Eye (tissue), 1 donor: ENCODE measurements around the gene EDN2.
A peak's percentile ranks its signal among the peaks of the same experiment; 100 is the strongest.

Experiments
- DNase-seq: peaks from one replicate; pipeline ENCODE4 v3.0.0-alpha.2; 2015

EDN2 gene

DNA sequence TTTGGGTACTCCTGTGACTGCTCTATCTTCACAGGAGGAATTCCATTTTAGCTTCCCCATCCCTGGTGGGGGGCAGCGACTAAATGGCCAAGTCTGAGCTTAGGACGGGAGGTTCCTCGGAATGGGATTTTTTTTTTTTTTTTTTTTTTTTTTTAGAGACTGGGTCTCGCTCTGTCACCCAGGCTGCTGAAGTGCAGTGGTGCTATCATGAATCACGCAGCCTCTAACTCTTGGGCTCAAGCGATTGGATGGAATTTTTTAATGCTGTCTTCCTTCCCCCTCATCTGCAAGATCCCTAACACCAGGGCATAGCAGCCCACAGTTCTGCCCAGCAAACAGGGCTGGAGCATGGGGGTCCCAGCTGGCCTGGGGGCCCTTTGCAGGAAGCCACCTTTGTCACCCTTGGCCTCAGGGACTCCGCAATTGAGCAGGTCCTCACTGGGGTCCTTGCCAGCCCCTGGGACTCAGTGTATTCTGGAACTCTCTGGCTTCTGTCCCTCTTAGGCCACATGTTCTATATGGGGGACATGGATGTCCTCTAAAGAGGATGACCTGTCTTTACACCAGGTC lies 13.1 kb upstream of the EDN2 start:
- DNase-seq = no peak

DNA sequence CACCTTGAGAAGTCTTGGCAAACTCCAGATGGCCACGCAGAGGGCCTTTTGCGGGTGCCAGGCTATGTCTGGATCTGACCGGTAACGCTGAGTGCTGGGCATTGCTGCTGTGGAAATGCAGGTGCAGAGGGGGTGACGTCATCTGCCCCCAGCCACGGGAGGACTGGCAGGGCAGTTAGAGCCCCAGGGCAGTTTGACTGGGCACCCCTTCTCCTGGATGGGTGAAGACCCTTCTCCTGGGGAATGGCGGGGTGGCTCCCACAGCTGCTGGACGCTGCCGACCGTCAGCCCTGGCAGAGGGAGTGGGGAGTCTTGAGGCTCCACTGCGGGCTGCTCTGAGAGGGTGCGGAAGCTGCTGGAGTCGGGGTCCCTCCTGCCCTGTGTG lies 12.6 kb upstream of the EDN2 start:
- DNase-seq = no peak

DNA sequence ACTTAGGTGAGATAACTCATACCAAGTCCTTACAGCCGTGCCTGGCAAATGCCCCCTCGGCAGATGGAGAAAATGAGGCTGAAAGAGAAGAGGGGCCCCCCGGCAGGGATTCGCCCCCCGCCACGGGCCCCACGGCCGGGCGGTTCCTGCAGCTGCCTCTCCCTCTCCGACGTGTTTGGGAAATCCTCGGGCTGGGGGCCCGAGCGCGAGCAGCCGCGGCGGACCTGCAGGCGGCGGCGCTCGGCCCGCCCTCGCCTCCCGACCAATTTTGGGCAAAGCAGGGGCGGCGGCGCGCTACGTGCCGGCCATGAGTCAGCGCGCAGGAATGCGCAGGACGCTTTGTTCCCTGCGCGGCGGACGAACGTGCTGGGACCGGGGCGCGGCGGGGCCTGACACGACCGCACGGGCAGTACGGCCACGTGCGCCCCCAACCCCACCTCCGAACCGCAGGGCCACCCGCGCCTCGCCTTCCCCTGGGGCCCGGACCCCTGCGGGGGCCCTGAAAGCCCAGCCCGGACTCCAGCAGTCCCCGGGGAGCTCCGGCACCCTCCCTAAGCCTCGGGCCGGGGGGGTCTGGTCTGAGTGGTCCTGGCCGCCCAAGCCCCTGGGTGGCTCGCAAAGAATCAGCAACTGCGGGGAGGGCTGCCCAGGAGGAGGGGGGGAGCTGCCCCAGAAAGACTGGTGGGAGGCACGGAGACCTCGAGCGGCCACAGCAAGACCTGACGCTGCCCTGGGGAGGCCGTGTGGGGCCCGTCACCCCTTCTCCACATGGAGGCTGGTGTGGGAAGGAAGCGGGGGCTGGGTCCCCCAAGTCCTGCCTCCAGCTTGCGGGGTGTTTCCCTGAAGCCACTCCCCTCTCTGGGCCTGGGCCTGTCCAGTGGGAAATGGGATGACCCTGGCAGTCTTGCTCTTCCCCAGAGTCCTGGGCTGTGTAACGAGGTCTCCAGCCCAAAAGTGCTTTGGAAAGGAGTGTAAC lies 11.9 kb upstream of the EDN2 start:
- peak; percentile 92 for DNase-seq

DNA sequence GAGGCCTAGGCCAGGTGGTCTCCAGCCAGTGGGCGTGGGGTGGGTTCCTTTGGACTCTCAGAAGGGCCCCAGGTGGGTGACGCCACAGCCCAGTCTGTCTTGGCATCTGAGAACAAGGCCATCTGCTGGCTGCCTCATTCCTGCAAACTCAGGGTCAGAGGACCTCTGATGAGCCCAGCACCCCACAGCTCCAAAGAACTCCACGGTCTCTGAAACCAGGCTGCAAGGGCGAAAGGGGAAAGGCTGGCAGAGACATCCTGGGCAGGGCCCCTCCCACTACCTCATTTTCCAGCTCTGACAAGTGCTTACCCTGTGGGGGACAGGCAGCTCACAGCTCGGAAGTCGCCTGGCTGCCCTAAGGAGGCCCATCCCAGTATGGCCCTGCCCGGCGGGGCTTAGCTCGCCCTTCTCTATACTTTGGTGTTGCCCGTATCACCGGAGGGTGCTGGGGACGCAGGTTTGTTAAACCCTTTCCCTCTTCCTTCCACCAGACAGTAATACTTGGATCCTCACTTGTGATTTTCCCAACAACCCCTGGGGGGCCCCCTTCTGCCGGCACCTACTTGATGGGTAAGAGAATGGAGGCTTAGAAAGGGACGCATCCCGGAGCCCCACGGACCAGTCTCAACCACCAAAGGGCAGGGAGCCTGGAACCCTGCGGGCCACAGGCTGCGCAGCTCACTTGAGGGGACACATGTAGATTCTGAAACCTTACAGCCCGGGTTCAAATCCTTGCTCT lies 10.9 kb upstream of the EDN2 start:
- DNase-seq = peak; percentile 69

DNA sequence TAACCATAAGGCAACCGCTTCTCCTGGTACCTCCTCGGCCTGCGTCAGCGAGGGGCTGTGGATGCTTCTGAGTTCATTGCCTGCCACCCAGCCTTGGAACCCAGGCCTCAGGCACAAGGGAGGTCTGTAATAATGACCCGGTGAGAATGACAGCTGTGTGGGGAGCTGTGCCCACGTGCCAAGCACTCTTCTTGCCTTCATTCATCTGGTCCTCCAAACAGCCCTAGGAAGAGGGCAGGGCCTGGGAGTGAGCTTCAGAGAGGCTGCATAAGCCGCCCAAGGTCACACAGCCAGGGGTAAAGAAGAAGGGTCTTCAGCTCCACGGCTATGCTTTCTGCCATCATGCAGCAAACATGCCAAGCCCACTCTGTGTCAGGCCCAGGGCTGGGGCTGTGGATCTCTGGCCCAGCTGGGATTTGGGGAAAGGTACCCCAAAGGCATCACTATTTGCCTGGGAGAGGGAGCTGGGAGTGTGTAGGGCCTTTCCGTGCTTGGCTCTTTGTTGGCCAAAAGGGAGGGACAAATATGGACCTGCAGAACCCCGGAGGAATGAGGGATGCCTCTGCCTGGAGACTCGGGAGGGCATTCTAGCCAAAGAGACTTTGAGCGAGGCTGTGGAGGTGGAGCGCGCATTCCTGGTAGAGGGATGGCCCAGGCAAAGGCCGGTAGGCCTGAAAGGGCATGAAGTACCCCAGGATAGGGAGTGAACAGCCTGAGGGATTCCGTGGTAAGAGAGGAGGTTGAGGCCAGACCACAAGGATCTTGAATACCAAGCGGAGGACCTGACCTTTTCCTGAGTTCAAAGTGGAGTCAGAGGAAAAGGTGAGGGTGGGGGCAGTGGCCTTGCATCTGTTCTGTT lies 10.1 kb upstream of the EDN2 start:
- DNase-seq = no peak

DNA sequence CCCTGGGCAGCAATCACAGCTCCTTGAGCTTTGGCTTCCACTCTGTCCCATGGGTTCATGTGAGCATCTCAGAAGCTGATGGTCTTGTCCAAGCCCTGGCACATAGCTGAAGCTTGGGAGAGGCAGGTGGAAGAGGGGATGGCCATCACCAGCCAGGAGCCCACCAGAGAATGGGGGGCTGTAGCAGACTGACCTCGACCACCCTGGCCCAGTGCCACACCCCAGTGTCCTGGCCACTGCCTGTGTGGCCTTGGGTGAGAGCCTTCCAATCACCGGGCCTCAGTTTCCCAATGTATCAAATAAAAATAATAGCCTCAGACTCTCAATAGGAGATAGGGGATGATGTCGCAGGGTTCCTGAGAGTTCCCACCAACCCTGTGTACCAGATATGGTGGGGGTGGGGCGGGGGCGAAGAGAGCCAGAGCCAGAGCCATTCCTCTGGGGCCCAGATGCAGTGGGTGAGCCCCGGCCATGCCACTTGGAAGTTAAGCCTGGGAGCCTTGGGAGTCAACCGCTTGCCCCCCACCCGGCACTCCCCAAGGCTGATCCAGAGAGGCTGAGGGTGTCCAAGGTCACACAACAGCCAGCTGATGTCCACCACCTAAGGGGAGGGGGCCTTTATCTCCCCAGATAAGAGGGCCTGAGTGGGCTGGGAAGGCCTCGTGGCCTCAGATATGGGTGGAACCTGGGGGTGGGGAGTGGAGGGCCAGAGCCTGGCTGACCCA lies 9.3 kb upstream of the EDN2 start:
- DNase-seq = no peak

DNA sequence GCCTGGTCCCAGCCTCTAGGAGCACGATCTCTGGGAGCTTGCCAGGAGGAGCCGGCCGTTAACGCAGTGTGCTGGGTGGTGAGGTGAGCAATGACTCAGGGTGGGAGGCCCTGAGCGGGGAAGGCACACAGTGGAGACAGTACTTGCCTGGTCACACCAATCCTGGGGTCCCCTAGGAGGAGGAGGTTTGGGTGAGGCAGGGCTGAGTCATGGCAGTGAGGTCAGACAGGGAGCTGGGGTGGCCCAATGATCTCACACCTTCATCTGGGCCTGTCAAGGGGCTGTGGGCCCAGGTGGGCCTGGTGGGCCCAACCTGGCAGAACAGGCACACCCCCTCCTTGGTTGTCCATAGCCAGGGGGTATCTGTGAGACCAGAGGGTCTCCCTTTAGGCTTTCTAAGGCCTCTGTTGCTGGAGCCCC lies 8.6 kb upstream of the EDN2 start:
- no peak for DNase-seq

DNA sequence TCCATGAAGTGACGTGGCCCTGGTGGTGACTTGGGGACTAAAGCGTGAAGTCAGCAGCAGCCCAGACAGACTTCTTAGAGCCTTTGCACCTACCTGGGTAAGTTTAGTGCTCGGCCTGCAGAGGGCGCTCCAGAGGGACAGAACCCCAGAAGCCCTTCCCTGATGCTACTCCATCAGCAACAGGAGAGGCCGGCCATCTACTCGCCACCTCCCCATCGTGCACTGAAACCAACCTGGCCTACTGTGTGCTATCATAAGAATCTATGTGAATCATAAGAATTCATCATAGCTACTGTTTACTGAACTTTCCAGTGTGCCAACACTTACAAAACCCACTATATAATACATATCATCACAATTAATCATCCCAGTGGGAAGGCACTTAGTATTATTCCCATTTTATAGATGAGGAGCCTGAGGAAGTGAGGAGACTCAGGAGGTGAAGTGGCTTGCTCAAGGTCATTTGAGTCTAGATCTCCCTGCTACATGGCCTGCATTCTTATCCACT lies 7.9 kb upstream of the EDN2 start:
- no peak for DNase-seq

DNA sequence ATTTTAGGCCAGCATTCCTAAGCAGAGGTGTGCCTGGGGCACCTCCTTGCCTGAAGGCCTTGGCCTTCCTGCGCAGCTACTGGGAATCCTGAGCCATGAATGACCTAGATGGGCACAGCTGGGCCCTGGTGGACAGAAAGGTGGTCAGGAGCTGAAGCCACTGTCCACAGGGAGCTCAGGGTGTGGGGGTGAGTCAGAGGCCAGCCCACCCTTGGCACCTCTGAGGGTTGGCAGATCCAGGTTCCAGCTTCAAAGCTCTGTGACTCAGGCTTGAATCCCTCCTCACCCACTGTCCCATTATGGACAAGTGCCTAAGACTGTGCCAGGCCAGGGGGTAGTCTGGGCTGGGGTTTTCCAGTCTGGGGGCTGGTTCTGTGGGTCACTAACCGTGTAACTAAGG lies 6.4 kb upstream of the EDN2 start:
- no peak for DNase-seq

DNA sequence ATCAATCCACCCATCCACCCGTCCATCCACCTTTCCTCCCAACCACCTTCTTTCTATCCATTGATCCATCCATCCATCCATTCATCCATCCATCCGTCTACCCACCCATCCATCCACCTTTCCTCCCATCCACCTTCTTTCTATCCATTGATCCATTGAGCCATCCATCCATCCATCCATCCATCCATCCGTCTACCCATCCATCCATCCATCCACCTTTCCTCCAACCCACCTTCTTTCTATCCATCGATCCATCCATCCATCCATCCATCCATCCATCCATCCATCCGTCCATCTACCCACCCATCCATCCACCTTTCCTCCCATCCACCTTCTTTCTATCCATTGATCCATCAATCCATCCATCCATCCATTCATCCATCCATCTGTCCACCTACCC lies 5.1 kb upstream of the EDN2 start:
- DNase-seq = no peak

DNA sequence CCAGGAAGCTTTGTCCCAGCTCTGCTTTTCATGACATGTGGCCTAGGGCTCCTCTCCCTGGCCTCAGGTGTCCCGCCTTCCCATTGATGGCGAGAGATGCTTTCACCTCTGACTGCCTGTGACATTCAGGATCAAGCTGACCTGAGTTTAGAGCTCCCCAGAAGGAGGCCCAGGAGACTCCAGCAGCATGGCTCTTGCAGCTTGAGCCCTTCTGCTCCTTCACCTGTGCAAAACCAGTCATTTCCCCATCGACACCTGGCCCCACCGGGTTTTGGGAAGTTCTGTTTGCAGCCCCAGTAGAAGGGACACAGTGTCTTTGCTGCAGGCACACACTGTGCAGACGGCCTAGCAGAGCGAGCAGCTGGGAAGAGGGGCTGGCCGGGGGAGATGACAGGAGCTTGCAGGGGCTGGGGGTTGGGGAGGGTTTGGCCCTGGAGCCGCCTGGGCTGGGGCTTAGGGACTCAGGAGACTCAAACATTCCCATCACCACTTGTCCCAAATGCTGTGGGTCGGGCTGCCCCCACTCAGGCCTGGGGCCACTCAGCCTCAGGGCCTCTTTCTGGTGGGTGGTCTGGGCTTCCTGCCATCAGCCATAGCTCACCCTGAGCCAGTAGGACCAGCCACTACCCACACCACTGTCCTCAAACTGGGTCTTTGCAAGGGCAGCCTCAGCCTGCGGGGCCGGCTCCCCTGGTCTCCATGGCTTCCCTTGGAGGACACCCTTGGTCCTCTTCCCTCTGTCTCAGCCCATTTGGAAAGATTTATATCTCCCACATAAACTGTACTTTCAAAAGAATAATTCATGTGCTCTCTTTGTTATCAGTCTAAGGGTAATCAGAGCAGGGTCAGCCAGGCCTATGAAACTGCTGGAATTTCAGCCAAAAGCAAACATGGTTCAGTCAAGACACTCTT lies 3.8 kb upstream of the EDN2 start:
- DNase-seq = peak; percentile 74

DNA sequence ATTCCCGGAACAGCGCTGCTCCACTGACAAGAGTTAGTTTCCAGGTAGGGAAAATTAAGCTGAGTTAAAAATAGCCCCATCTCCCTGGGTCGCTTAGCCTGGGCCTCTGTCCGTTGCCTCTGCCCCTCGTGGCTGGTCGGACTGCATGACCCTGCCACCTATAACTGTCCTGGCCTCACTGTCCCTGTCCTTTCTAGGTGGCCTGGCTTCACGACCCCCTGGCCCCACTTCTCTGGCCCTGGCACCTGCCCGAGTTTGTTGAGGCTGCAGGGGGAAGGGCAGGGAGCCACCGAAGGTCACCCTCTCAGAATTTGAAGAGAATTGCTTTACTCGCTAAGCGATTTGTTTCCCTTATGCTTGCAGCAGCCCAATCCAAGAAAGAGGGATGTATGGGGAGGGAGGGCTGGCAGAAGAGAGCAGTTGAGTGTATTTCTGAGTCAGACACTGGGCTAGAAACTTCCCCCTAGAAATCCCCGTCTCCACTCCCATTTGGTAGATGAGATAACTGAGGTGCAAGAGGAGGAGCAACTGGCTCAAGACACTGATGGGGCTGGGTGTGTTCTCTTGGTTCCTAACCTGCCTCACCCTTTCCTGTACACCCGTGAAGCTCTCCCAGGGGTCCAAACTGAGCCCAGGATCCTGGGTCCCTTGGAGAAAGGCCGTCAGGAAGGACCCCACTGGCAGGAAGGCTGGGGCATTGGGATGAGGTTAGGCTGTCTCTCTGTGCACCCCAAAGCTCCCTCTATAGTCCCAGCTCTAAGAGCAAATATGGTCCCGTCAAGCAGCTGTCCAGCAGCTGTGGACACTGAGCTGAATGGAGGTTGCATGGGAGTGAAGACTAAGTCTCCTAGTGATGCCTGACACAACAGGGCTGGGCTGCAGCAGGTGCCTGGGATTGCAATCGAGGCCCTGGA lies 2.9 kb upstream of the EDN2 start:
- DNase-seq = peak; percentile 63

DNA sequence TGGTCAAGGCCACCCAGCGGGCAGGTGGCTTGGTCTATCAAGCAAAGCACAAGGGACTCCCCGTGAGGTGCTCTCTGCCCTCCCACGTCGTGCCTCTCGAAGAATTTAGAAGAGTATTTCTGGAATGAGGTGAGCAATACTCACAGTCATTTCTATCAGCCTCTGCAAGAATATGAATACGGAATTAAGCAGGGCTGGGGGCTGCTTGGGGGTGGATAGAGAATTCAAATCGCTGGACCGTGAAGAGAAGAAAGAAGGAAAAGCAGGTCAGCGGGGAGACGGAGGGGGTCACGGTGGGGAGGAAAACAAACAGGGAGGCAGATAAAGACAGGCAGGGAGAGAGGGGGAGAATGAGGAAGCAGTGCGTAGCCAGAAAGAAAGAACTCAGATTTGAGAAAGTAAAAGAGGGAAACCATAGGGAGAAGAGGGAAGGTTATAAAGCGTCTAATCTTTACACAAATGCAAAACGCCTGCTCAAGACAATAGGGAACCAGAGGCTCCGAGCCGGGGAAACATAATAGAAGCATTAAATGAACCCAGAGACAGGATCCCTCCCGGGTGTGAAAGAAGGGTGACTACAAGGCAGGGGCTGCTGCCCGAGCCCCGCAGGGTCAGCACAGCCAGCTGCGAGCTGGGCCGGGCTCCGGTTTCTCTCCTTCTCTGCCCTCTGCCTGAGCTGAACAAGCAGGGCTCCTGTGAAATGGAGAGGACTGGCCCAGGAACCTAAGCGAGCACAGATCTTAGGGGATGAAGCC lies 2.1 kb upstream of the EDN2 start:
- peak; percentile 93 for DNase-seq

DNA sequence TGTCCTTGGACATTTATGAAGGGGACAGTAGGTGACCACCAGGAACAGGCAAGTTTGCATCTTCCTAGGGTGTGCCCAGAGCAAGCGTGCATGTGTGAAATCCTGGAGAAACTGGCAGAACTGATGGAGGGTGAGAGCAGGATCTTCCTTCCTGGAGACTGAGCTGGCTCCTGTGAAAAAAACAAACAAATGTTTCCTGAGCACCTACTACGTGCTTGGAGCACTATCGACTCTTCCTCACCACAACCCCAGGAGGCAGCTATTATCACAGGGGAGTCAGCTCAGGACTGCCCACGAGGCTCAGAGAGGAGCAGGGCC lies 1.5 kb upstream of the EDN2 start:
- DNase-seq = no peak

DNA sequence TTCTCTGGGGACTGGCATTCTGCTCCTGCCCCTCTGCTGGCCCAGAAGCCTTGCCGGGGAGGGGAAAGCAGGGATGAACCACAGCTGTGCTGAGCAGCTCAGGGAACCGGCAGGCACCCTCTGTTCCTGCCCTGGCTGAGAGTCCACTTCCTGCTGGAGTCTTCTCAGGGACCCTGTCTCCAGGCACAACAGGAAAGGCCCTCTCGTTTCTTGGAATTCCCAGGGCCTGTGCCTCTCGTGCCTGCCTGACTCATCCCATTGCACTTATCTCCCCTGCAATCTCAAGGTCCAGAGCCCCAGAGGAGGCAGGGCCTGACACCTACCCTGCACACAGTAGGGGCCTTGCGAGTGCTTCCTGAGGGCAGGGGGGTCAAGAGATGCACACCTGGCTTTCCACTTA lies 1.1 kb upstream of the EDN2 start:
- DNase-seq = no peak

DNA sequence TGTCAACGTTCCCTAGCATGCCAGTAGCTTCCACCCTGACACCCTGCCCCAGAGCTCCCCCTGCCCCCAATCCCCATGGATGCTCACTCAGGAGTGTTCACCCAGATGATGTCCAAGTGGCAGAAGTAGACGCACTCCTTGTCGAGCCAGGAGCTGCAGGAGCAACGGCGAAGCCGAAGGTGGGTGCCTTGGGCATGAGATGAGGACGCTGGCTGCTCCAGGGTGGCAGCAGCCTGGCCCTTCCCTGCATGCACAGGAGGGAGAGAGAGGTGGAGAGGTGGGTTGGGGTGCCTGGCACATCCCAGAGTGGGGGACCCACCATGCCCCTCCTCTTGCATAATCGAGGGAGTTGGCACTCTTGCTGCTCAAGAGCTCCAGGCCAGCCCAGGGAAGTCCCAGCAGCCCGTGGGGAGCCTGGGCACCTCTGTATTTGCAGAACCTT lies 502 bp downstream of the EDN2 start:
- no peak for DNase-seq

DNA sequence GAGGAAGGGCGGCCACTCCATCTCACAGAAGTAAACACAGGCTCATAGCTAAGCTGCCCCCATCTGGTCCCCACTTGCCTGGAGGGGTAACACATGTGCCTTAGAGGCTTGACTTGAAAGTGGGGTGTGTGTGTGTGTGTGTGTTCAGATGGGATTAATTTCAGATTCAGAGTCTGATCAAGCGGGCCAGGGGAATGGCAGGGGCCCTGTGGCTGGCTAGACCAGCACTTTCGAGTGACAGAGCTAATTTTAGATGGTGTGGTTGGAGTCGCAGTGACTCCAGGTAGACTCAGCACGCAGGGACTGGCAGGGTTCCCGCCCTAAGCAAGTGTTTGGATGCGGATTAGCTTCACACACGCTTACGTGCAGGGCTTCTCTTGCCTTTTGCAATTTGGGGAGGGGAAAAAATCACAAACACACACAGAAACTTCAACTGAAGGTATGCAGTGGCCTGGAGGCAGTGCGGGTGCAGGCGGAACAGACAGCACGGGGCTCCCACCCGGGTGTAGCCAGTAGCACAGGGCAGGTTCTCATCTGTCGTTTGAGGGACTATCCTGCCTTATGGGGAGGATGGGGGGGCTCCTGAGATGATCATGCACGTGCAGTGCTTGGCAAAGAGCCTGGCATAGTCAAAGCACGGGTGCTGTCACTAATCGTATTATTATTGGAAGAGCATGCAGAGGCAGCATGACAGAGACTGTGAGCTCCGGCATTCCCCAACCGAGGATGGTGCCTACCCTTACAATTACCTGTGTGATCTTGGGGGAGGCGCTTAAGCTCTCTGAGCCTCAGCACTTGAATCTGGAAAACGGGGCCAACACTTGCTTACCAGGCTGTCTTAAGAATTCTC lies 1.3 kb downstream of the EDN2 start:
- peak; percentile 67 for DNase-seq
